ENCODE results near the gene HSPG2.

GRCh38 chr1:21828075-21828474, 109.0 kb downstream of the HSPG2 start:
- TF ChIP-seq CTCF (conservative IDR thresholded peaks at IDR 0.05 in 1 of 2, IDR thresholded peaks at IDR 0.05 in 1 of 2; ENCODE audit: extremely low read depth in 1 of 2, insufficient read depth in 1 of 2, low read depth in 1 of 2, low read length in 2 of 2), result no peak
- no peak for TF ChIP-seq EZH2 (IDR thresholded peaks at IDR 0.05; ENCODE audit: borderline replicate concordance, low read length)
